NCI-H345 treated with DMSO at 0.1 percent for 48 hours (cell line): ENCODE data around the gene SHH.
A peak's percentile ranks its signal among the peaks of the same experiment; 100 is the strongest.

Source experiments
- DNase-seq: peaks from one replicate; lab custom pipeline; 2025; ENCODE audit not compliant: unreplicated experiment; lab: John Stamatoyannopoulos, UW

Gene SHH

GRCh38 chr7:155807065-155807671 lies 5.1 kb downstream of the SHH start:
- no peak for DNase-seq

DNA sequence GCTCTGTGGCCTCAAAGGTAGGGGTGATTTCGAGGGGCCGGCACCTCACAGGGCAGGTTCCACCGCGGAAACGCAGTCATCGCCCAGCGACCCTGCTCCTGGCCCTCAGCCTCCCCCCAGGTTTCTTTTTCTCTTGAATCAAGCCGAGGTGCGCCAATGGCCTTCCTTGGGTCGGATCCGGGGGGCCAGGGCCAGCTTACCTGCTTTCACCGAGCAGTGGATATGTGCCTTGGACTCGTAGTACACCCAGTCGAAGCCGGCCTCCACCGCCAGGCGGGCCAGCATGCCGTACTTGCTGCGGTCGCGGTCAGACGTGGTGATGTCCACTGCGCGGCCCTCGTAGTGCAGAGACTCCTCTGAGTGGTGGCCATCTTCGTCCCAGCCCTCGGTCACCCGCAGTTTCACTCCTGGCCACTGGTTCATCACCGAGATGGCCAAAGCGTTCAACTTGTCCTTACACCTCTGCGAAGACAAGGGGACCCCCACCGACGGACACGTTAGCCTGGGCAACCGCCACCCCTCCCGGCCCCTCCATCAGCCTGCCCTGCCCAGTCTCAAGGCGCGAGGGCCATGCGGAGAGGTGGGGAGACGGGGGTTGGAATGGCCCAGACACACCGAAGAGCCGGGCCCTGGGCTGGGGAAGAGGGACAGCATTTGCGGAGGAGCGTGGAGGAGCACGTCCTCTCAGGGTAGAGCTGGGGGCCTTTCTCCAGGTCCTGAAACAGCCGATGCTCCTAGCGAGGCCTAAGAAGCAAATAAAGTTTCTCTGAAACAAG lies 6.0 kb downstream of the SHH start:
- no peak for DNase-seq

DNA sequence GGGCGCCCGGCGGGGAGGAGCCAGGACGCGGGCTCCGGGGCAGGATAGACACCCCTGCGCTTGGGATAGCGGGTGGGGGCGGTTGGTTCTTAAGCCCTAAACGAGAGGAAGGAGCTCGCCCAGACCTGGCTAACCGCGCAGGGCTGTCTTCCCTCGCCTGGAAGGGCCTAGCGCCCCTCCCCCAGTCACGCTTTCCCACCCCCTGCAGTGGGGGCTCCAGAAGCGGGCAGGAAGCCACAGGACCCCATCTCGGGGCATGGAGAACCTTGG lies 6.5 kb downstream of the SHH start:
- DNase-seq: no peak

DNA sequence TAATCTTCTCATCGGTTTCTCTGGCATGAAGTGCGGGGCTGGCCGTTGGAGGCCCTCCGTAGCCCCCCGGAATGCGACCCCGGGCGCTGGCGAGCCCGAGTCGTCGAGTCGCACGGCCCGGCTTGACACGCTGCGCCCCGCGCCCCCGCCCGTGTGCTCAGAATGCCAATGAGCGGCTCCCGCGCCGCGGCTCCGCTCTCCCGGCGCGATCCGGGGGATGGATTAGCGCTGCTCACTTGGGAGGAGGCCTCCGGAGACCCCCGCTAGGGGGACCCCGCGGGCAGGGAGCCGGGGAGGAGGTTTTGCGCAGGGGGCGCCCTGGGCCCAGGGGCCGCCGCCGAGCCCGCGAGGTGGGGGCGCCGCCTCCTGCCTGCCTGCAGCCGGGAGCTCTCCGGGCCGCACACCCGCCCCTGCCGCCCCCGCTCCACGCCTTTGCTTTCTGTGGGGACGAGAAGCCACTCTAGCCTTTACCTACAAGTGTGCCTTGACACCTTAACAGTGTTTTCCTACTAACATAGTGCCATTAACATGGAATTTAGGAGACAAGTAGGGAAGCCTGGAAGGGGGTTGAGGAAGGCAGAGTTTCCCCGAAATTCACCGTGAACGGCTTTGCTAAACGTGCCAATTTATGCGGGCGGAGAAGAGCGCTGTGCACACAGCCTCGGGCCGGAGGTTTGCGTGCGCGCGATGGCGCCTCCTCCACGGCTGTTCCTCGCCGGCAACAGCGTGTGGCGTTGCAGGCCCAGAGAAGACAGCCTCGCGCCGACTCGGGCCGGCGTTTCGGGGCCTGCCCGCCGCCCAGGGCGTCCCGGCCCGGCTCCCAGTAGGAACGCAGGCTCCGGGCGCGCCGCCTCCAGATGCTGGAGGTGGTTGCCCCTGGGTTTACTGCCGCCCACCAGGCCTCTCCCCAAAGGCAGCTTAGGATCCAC lies 7.1 kb downstream of the SHH start:
- DNase-seq: peak; percentile 58

DNA sequence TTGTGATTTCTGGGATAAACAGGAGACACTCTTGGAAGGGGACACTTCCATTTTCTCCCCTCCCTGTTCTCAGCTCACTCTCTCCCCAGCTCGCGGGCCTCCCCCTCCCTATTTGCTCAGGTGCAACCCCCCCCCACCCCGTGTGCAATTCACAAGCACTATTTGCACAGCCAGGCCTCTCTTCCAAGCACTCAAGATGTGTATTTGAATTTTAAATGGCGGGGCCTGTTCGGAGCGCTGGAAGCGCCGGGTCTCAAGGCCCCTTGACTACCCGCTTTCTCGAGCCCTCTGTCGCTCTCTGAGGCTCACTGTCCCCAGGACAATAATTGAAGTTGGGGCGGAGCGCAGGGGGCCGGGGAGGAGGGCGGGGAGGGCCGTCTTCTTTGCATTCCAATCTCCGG lies 7.8 kb downstream of the SHH start:
- no peak for DNase-seq

- no peak for DNase-seq
These were observed 8.6 kb downstream of the SHH start for GRCh38 chr7:155803418-155804376.

DNA sequence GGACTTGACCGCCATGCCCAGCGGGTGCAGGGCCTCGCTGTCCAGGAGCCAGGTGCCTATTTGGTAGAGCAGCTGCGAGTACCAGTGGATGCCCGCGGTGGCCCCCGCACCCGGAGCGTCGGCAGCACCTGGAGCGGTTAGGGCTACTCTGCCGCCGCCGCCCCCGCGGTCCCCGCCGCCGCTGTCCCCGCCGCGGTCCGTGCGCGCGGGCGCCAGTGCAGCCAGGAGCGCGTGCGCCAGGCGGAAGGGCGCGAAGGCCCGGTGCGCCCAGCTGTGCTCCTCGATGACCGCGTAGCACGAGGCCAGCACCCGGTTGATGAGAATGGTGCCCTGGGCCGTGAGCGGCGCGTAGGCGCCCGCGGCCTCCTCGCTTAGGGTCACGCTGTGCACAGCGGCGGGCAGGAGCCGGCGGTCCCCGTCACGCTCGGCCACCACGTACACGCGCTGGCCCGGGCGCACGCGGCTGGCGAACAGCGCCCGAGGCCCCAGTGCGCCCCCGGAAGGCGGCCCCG lies 9.3 kb downstream of the SHH start:
- no peak for DNase-seq

DNA sequence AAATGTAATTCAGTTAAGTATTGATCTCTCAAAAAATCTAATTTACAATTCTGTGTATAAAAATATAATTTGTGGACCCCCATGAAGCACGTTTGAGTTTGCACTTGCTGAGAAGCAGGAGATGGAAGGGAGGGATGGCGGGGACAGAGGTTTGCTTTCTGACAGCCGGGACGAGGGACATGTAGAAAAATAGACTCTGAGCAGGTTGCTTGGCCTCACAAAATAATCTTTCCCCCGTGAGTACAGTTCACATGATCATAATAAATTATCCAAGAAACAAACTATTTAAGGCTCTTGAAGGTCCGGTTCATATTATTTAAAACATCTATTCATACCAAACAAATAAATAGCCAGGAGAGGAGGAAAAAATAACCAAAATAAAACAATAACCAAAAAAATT lies 10.0 kb downstream of the SHH start:
- DNase-seq: no peak

GRCh38 chr7:155800741-155801267 lies 11.5 kb downstream of the SHH start:
- DNase-seq: no peak

- no peak for DNase-seq
These were observed 12.0 kb downstream of the SHH start for GRCh38 chr7:155800301-155800700.

DNA sequence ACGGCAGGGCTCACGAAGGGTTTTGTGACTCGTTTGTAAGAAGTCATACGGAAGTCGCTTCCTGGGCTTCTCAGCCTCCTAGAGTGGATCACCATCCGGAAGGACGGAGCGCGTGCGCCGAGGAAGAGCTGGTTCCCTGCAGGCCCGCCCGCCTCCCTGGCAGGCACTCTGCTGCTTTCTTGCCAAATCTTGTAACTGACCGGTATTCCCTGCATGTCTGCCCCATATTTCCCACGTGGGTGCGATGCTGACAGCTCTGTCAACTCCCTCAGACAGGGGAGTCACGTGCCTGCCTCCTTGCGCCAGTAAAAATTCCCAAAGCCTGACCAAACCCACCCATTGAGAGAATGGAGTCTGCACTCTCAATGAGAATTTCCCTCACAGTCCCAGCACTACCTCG lies 12.7 kb downstream of the SHH start:
- DNase-seq: no peak

GRCh38 chr7:155798673-155799439 lies 13.4 kb downstream of the SHH start:
- DNase-seq: peak; percentile 55

GRCh38 chr7:155797262-155798250 lies 14.7 kb downstream of the SHH start:
- DNase-seq: no peak

DNA sequence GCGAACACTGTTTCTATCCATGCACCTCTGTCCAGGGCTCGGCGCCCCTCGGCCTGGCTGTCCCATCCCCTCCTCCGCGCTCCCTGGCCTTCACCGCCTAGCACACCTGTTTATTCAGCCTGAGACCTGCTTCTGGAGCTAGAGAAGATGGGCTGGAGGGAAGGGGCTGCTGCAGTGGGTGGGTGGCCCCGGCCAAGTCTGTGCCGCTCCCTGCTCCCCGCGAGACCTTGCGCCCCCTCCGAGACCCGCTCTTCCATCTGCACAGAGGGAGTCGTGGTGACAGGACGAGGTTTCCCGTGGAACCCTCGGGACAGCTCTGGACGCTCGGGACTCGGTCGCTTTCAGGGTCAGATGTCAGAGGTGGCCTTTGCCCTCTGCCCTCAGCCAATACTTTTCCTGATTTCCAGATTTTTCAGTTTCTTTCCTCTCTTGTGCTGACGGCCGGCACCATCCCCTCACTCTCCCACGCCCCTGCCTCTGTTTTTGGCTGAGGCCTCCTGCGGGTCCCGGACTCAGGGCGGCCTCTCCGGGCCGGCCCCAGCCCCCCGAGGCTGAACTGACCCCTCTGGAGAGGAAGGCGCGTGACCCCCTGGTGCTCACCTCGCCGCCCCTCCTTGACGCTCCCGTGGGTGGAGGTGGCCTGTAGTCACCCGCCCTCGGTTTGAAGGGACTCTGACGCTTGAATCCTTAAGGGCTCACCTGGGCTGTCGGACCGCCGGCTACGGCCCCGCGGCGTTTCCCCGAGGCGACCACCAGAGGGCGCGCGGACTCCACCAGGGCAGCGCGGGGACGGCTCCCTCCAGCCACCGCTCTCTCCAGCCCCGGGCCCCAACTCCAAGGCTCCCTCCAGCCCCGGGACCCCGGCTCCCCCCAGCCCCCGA lies 15.6 kb downstream of the SHH start:
- DNase-seq: peak; percentile 18

DNA sequence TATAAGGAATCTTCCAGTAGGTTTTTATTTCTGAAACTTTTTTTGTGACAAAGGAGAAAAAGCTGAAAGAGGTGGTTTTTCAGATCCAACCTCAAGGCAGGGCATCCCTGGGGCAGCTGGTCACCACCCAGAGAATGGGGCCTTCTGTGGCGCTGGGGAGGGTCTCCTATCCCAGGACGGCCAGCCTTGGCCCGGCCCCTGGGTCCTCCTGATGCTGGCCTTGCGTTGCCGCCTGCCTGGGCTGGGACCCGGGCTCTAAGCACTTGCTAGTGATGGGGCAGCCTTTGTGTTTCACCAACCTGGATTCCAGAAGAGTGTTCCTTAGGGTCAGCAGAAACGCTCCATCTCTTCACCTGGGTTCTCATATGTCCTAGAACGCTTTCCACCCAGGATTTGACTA lies 16.3 kb downstream of the SHH start:
- DNase-seq: no peak

- DNase-seq: no peak
These were observed 16.9 kb downstream of the SHH start for GRCh38 chr7:155795401-155795800.

- no peak for DNase-seq
These were observed 18.1 kb downstream of the SHH start for GRCh38 chr7:155794196-155794595.

DNA sequence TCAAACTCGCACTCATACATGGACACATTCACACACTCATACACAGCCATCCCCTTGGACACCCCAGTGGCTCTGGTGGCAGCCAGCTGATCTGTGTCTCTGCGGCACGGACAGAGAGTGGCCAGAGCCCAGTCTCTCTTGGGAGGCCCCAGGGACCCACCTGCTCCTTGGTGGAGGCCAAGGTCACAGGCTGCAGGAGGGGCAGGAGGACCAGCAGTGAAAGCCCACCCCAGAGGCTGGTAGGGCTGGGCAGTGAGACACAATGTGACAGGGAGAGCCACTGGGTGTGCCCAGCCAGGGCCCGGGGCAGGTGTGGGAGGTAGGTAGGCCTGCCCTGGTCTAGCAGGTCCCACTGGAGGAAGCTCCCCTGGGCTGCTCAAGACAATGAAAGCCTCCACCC lies 18.5 kb downstream of the SHH start:
- no peak for DNase-seq
